Activated CD4-positive, alpha-beta T cell treated with anti-CD3 and anti-CD28 coated beads for 1 hour (primary cell): ENCODE measurements around the gene GRID1.
"Not testable (repeated sequence)": the region's sequence is repeated elsewhere in the genome, so short reads cannot be mapped to it uniquely, and the experiment has no call there.

Source experiments
- DNase-seq: peaks from one replicate; pipeline ENCODE4 v3.0.0-alpha.2; 2020

Gene GRID1

GRCh38 chr10:86092311-86092710, 274.3 kb downstream of the GRID1 start:
- not testable (repeated sequence) for DNase-seq

- no peak for DNase-seq
These were observed 275.4 kb downstream of the GRID1 start for GRCh38 chr10:86091216-86091615.

- no peak for DNase-seq
These were observed 275.8 kb downstream of the GRID1 start for GRCh38 chr10:86090807-86091206.

GRCh38 chr10:86087716-86088115, 278.9 kb downstream of the GRID1 start:
- DNase-seq: no peak

- DNase-seq: no peak
These were observed 280.2 kb downstream of the GRID1 start for GRCh38 chr10:86086418-86086817.

GRCh38 chr10:86085686-86086085, 280.9 kb downstream of the GRID1 start:
- no peak for DNase-seq

GRCh38 chr10:86085136-86085535, 281.5 kb downstream of the GRID1 start:
- DNase-seq: no peak

GRCh38 chr10:86084585-86084984, 282.0 kb downstream of the GRID1 start:
- no peak for DNase-seq

GRCh38 chr10:86083664-86084175, 282.9 kb downstream of the GRID1 start:
- DNase-seq: no peak

- no peak for DNase-seq
These were observed 283.4 kb downstream of the GRID1 start for GRCh38 chr10:86083206-86083605.

- DNase-seq: no peak
These were observed 284.0 kb downstream of the GRID1 start for GRCh38 chr10:86082556-86082955.

- DNase-seq: no peak
These were observed 287.5 kb downstream of the GRID1 start for GRCh38 chr10:86079088-86079487.

GRCh38 chr10:86078639-86079035, 288.0 kb downstream of the GRID1 start:
- no peak for DNase-seq

GRCh38 chr10:86077871-86078638, 288.5 kb downstream of the GRID1 start:
- DNase-seq: no peak

GRCh38 chr10:86077271-86077670, 289.3 kb downstream of the GRID1 start:
- no peak for DNase-seq

- DNase-seq: not testable (repeated sequence)
These were observed 290.1 kb downstream of the GRID1 start for GRCh38 chr10:86076497-86076896.

GRCh38 chr10:86075512-86075911, 291.1 kb downstream of the GRID1 start:
- no peak for DNase-seq

- no peak for DNase-seq
These were observed 292.3 kb downstream of the GRID1 start for GRCh38 chr10:86074294-86074693.

GRCh38 chr10:86073199-86073977, 293.2 kb downstream of the GRID1 start:
- DNase-seq: no peak

GRCh38 chr10:86072413-86072812, 294.2 kb downstream of the GRID1 start:
- no peak for DNase-seq

GRCh38 chr10:86071758-86072157, 294.8 kb downstream of the GRID1 start:
- no peak for DNase-seq

- no peak for DNase-seq
These were observed 295.4 kb downstream of the GRID1 start for GRCh38 chr10:86071145-86071544.

- DNase-seq: no peak
These were observed 296.3 kb downstream of the GRID1 start for GRCh38 chr10:86070278-86070677.
